ENCODE results near the gene FMNL2.

FMNL2 gene

DNA sequence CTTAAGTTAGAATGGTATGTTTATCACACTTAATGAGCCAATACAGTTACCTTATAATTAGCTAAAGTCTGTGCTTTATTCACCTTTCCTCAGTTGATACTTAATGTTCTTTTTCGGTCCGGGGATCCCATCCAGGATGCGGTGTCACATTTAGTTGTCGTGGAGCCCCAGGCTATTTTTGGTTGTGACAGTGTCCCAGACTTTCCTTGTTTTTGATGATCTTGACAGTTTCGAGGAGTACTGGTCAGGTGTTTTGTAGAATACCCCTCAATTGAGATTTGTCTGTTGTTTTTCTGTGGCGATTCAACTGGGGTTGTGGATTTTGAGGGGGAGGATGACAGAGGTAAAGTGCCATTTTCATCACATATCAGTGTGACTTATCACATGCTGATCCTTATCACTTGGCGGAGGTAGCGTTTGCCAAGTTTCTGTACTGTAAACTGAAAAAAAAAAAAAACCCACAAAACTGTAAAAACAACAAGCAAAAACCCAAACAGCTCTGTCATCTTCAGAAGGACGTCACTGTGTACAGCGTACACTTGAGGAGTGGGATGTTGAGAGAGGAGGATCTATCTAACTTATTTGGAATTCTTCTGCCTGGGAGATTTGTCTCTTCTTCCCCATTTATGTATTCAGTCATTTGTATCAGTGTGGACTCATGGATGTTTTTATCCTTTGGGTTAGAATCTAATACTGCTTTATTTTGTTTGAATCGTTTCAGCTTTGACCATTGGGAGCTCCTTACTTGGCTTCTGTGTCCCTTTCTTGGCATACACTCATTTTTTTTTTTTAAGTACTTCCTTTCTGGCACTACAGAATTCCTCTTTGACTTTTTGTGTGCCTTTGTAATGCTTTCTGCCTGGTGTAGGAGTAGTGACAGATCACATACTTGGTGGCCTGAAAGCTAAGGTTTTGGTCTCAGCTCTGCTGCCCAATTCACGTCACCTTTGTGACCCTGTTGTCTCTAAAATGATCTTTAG is 68.1 kb downstream of the FMNL2 start:
- DNase-seq (ENCODE audit: low spot score): no peak

DNA sequence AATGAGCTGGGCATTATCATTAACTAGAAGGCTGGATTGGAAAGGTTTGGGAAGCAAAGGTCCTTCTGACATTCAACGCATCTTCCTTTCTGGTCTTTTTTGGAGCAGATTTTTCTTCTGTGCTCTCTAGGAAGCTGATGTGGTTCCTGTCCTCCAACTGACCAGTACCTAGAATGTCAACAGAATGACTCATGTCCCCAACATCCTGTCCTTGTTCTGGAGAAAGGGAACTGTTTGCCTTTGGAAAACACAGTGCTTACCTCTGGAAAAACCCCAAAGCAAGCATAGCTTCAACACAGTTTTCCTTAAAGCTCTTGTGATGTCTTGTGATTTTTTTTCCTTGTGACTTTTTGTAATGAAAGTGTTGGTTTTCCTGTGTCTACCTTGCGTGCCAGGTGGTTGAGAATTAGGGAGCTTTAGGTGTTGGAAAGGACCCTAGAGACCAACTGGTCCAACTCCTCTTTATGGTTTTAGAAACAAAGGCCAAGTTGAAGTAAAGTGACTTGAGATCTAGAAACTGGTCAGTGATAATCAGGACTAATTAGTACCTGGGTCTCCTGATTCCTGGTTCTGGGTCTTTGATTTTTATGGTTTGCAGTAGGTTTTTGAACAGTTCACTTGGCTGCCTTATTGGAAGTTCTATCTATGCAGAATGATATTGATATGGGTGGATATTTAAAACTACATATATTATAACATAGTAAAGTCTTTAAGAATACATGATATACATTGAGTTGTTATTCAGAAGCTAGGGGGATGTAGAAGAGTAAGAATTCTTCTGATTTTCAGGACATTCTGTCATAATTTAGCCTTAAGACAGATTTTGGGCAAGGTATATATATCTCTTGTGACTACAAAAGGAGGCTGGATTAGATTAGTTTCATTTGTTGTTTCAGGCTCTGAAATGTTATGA is 70.5 kb downstream of the FMNL2 start:
- no peak for DNase-seq (ENCODE audit: low spot score)

DNA sequence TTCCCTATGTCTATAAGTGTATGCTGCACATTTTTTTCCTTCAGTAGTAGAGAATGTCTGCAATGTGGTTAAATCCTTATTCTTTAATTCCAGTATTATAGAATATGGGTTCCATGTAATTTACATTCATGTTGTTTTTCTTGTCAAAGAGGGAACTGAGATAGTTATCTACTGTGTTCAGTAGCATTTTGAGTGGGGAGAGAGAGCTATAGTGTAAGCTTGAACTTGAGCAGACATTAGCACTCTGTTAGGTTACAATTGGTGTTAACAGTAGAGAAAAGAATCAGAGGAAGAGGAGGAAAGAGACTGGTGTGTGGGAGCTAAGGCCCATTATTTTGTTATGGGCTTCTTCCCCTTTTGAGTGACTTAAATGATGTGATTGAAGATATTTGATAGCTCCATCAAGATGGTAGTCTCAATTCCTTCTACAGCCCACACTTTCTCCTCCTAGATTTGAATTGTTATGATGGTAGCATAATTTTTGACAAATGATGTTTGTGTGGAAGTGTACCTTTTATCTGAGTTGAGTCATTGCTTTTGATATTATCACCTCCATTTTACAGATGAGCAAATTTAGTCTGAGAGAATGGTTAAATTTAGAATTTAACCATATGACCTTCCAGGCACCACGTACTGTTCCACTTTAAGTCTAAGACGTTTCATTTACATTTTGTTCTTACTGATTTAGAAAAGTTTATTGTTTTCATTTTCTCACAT is 71.3 kb downstream of the FMNL2 start:
- no peak for DNase-seq (ENCODE audit: low spot score)

DNA sequence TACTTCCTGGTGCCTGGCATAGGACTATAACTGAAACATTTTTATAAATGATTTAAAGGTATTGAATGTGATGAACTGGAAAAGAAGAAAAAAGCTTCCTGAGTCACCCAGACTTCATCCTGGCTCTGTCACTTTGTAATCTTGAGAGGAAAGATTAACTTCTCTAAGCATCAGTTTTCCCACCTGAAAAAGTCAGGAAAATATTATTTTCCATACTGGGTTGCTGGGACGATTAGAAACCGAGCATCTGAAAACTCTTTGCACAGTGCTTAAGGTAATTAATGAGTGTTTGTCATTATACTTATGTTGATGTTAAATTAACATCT is 71.8 kb downstream of the FMNL2 start:
- DNase-seq (ENCODE audit: low spot score): no peak

DNA sequence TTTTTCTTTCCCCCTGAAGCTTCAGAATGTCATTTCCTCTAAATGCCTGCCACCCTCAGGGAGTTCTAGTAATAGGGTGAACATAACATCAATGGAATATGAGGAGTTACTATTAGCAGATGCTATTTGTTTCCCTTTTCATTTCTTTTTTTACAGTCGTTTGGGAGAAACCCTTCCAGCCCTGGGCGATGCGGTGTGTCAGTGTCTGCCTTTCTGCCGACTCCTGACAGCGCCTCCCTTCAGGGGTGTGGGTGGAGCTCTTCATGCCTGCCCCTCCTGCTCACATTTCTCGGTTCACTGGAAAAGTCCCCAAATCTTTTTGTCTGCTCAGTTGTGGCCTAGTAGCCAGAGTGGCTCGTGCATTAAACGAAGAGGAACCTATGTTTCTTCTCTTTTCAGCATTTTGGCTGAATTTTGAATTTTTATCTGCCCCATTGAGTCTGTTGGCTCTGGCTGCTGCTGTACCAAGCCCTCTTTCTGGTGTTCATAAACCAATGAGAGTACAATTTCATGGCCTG is 72.3 kb downstream of the FMNL2 start:
- DNase-seq (ENCODE audit: low spot score): no peak

DNA sequence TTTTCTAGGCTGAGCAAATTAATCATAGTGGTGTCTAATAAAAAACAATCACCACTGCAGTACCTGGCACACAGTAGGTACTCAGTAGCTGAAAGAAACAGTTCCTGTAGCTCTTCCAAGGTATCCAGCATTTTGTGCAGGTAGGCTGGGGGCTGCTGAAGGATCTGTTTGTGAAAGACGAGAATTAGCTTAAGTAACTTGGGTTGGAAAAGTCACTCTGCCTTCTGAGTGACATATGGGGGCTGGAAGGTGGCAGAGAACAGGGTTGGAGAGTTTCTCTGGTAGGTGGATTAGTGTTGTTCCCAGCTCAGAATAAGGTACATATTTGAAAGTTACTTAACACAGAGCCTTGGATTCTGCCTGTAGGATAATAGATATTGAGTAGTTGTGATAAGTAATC is 72.8 kb downstream of the FMNL2 start:
- DNase-seq (ENCODE audit: low spot score): no peak

DNA sequence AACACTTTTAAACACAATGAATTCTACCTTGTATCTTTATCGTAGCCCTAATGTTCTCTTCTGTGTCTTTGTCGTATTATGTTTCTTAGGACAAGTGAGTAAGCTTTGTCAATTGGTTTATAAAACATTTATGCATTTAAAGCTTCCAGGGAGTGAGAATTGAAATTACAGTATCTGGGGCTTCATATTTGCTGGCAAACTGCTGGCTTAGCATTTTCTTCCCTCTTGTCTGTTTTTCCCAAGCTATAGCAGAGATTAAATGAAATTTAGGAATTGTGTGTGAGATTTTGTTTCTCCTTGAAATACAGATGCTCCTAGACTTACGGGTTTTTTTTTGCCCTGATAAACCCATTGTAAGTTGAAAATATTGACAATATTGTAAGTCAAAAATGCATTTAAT is 73.3 kb downstream of the FMNL2 start:
- no peak for DNase-seq (ENCODE audit: low spot score)

DNA sequence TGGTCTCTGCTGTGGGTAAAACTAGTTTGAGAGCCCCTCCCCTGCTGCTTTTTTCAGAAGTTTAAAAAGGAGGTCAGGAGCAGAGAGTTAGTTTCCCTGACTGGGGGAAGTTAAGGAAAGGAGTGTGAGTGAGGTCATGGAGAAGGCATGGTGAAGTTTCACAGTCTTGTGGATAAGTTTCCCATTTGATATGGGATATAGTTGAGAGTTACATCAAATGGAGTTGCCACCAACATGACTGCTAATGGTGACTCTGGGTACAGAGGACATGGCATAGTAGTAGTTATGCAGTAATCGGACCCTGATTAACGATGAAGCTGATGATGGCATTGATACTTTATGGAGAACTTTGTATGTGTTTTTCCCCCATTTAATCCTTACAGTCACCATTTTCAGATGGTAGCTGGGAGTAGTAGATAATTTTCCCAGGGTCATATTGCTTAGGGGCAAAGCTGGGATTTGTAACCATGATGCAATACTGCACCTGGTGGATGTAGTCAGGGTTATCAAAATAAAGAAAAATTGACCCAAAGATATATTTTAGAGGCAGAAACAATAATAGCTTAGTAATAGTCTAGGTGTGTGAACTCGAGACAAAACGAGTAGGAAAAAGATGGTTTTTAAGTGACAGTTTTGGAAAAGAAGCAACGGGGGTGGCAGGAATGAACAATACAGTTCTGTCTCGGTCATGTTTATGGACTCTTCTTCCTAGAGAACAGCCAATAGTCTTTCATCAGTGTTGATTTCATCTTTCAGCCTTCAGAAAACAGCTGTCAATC is 74.6 kb downstream of the FMNL2 start:
- no peak for DNase-seq (ENCODE audit: low spot score)

DNA sequence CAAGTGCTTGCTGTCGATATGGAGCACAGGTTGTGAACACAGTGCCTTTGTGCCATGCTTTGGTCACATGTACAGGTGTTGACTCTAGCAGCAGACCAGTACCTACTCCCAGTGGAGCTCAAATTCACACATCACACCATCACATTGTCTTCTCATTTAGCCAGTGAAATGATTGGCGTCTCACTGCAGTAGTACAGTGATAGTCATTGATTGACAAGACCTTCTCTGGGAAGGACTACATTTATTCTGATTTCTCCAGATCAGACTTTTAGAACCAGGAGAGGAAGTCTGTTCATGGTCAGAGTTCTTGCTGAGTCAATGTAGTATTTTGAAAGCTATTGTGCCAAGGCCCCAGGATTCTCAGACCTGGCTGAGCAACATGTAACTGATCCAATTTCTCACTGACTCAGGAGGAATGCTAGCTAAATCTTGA is 75.2 kb downstream of the FMNL2 start:
- no peak for DNase-seq (ENCODE audit: low spot score)

DNA sequence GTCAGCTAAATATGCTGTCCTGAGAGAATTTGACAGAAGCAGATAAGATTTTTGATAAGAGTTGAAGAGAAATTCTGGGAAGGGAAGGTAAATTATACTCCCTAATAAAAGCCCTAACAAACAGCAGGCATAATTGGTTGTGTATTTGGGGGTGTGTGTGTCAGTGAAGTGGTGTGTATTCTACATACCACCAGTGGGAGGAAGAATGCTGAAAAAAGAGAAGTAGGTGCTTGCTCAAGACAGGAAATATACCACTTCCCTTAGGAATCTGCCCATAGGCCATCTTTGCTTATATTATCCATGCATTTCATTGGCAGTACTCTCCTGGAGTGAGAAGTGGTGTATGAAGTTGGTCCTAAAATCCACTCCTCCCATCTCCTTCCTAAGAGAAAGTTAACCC is 76.2 kb downstream of the FMNL2 start:
- DNase-seq (ENCODE audit: low spot score): no peak

DNA sequence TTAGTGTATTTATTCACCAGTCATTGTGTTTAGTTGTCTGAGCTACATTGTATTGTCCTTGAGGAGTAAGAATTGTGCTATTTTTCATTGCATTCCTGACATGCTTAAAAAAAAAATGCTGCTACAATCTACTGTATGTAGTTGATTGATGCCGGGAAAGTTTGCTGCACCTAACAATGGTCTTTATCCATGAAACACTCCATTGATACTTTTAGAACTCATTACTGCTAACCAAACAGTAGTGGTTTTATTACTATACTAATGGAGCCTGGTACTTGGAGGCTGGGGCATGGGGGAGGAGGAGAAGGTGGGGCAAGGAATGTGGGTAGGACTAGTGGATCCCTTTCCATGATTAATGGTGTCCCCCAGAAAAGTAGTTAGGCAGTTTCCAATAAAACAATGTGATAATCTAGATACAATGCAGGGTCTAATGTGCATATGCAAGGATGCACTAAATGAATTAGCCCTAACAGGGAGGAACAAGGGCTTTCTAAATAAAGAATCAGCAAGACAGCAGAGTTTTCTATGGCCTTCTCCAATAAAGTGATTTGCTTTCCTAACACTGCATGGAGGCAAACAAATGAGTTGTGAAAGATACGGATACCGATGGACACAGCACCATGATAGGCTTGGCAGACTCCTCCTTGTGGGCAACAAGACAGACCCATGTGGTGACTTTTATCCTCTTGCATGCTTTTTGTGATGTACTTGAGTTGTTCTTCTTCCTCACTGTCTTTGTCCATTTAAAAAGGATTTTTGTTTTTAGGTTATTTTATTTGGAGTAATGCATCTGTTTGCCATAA is 78.5 kb downstream of the FMNL2 start:
- DNase-seq (ENCODE audit: low spot score): no peak

DNA sequence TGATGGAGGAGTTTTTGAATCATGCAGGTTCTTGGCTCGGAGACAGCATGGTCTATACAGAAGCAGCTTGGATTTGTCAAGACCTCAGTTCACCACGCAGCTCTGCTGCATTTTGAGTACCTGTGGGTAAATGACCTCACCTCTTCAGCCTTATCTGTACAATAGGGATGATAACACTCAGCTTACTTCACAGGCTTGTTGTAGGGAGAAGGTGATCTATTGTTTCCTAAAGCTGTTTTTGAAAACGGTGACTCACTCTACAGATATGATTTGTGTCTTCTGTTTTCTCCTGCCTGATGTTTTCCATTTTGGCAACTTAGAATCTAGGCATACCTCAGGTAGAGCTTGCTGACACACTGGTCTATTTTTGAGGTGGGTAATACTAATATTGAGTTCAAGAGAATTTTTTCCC is 80.3 kb downstream of the FMNL2 start:
- DNase-seq (ENCODE audit: low spot score): no peak

DNA sequence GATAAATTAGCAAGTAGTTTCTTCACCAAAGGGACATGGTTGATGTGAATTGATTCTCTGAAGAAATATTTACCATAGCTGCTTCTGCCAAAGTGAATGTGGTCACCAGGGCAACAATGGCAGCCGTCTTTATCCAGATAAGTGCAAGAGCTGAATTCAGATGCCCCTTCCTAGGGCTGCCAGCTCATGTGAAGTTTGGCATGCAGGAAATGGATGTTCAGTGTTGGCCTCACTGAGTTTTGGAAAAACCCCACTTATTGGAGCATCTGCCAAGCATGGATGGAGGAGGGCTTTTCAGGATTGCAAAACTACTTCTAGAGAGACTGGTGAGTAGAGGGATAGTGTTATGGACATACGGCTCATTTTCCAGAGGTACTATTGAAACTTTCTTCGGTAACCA is 80.8 kb downstream of the FMNL2 start:
- no peak for DNase-seq (ENCODE audit: low spot score)

DNA sequence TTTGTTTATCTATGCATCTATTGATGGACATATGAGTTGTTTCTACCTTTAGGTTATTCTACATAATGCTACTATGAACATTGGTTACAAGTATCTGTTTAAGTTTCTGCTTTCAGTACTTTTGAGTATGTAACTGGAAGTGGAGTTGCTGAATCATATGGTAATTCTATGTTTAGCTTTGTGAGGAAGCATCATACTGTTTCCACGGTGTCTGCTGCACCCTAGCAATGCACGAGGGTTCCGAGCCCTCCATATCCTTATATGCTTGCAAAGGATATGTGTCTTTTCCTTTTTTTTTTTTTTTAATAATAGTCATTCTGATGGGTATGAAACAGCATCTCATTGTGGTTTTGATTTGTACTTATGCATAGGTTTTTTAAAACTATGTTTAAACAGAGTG is 83.7 kb downstream of the FMNL2 start:
- DNase-seq (ENCODE audit: low spot score): no peak

DNA sequence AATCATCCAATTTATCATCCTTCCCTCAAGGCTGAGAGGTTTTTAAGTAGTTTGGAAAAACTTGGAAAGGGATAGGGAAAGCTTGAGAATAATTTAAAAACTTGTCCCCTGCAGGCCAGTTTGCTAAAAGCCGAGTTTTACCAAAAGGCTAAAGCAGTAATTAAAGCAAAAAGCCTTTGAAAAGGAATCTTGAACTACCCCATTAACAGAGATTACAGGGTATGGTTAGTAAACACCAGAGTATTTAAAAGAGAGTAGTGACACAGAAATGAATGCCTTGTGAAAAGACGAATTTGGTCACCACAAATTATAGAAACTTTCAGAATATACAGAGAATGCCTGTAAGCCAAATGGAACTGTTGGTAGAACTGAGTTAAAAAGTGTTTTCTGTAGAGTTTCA is 85.0 kb downstream of the FMNL2 start:
- DNase-seq (ENCODE audit: low spot score): no peak

DNA sequence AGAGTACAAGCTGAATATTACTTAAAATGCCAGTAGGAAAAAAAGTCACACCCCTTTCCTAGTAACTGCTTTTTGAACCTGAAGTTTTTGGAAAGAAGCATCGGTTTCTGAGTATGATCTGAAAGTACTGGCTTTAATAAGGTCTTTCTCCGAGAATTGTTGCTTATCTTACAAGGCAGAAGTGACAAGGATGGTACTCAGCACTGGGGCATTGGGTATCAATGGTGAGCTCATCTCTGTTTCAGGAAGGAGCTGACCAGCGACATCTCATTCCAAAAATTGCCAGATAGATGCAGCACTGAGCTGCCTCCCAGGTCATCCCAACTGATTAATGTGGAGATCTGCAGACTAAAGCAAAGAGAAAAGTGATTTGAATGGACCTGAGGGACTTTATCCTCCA is 85.4 kb downstream of the FMNL2 start:
- DNase-seq (ENCODE audit: low spot score): no peak

DNA sequence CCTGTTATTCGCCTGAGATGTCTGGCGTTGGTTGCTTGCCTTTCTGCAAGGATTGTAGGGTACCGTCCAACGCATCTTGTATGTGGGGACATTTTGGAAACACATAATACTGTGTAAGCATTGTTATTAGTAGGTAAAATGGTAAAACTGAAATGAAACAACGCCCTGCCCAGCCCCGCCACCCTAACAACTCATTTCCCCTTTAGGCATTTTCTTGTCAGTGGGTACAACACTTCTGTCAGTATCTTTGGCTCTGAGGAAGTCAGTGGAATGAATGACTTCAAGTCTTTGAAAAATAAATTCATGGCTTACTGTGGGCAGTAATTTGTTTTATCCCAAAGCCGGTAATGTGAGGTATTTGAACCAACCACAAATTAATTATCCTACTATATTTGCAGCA is 86.0 kb downstream of the FMNL2 start:
- DNase-seq (ENCODE audit: low spot score): no peak

DNA sequence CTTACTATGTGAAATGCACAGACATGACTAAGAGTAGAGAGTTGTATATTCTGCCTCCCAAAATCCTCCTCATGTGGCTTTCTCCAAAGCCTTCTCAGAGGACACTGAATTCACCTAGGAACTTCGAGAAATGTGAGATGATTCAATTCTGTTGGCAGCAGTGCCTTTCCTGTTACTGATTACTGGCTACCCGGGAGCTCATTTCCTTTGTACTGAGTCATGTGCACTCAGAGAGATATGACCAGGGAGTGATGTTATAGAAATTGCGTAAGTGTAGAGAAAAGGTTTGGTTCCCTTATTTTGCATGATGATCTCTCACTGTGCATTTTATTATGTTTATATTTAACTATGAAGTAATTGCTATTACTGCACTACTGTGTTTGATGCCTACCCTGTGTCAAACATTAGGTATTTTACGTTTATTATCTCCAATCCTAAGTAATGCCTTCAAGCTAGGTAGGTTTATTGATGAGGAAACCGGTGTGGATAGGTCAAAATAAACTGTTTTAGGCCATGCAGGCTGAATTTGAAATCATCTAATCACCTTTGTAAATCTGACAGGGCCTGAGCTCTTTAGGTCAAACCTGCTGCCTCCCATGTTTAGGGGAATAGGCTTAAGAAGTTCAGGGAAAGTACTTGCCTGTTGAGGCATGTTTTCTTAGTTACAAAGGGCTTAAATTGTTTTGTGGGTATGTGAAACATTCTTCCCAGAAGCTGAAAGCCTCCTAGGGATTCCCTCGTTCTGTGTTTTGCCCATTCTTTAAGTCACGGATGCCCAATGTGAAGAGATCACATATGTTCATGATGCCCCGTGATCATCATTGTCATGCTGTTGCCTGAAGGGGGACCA is 86.8 kb downstream of the FMNL2 start:
- DNase-seq (ENCODE audit: low spot score): no peak

DNA sequence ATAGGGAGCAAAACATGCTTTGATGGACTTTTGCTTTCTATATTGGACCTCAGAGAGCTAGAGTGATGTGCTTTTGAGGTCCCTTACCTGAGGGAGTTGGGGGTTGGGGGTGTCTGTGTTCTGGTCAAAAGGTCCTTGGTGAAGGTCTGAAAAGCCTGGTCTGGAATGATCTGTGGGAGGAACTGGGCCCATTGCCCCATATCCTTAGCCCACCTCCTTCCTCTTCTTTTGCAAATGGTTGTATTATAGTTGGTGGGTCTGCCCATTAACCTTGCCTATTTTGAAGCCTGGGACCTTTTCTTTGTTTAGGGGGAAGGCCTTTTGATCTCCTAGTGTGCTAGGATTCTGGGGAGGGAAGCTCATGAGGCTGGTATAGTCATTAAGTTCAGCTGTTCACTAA is 88.7 kb downstream of the FMNL2 start:
- no peak for DNase-seq (ENCODE audit: low spot score)

Data from SK-N-DZ (cell line).